HCEC 1CT (cell line): ENCODE measurements around the gene PECR.
"Not testable (repeated sequence)": the region's sequence is repeated elsewhere in the genome, so short reads cannot be mapped to it uniquely, and the experiment has no call there.

ENCODE experiments used
- DNase-seq: peaks from one replicate; pipeline ENCODE4 v3.0.0-alpha.2; 2017

PECR gene

DNA sequence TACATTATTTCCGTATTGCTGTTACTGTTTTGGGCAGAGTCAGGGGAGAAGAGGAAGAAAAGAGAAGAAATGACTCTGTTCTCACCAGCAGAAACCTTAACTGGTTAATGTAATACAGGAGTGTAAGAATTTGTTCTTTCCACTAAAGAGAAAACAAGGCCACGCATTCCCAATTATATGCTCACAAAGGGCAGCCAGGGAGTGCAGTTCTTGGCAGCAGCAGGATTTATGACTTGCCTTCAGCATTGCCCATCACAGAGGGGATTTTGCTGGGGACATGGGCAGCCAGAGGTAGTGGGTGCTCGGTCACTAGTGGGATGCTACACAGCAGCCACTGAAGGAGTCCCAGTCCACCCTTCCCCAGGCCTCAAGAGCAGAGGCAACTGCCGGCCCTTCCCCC is 86.7 kb downstream of the PECR start:
- no peak for DNase-seq

- DNase-seq = not testable (repeated sequence)
Observed at GRCh38 chr2:215988556-215989207, 92.9 kb downstream of the PECR start.
